NCI-H2029 treated with DMSO at 0.1 percent for 48 hours (cell line): Measurements from ENCODE around the gene MRPS33.
A peak's percentile ranks its signal among the peaks of the same experiment; 100 is the strongest.
"Not testable (repeated sequence)": the region's sequence is repeated elsewhere in the genome, so short reads cannot be mapped to it uniquely, and the experiment has no call there.

Source experiments
- DNase-seq: peaks from one replicate; lab custom pipeline; 2025; lab: John Stamatoyannopoulos, UW

Gene MRPS33

GRCh38 chr7:141014524-141015395 is at the start of gene MRPS33:
TSS of gene MRPS33 (minus strand) at chr7:141014952. CDS start at chr7:141010633, 4,319 bp downstream.
- DNase-seq: peak; percentile 96

DNA sequence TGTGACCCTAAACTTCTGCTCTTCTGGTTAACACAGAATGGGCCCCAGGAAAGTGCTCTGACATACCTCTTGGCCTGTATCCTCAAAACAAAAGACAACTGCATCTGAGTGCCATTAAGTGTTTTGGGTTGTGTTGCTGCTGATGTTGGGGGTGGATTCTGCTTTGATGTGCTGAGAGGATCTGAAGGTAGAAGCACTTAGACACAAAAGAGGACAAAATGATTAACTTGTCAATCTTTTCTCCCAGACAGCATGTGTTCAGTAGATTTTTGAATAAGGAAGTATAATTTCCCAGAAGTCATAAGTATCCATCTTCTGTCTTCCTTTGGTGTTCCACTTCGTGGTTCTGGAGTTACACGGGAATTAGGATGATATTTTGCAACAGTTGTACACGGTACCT is 43.0 kb upstream of the MRPS33 start:
- DNase-seq: no peak

DNA sequence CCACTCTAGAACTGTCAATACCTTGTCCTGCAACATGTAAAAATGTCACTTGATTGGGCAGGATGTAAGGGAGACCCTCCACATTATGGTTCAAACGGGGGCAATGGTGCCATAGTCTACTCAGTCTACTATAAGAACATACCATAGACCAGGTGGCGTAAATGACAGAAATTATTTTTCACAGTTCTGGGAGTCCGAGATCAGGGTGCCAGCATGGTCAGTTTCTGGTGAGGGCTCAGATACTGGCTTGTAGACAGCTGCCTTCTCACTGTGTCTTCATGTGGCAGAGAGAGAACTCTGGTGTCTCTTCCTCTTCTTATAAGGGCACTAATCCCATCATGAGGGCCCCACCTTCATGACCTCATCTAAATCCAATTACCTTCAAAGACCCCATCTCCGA is 40.4 kb upstream of the MRPS33 start:
- DNase-seq: no peak

GRCh38 chr7:141053626-141054025 is 38.9 kb upstream of the MRPS33 start:
- DNase-seq: no peak

GRCh38 chr7:141045842-141046620 is 31.3 kb upstream of the MRPS33 start:
- no peak for DNase-seq

DNA sequence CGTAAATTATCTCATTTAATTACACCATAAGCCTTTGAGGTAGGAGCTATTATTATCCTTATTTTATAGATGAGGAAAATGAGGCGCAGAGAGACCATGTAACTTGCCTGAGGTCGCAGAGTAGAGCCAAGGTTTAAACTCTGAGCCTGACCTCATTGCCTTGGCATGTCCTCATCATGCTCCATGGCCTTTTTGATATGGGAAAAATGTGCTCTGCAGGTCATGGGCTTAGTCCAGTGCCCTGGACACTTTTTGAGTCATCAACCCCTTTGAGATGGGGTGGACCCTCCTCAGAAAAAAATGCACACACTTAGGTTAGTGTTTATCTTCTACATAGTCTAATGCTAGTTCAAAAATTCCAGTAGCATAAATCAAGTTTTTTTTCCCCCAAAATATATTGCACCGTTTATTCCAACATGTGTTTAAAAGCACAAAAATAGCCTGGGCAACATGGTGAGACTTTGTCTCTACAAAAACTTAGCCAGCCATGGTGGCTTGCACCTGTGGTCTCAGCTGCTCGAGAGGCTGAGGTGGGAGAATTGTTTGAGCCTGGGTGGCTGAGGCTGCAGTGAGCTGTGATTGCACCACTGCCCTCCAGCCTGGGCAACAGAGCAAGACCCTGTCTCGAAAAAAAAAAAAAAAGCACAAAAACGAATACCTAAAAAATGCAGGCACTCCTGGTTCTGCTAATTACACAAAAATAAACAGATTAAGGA is 30.5 kb upstream of the MRPS33 start:
- no peak for DNase-seq

DNA sequence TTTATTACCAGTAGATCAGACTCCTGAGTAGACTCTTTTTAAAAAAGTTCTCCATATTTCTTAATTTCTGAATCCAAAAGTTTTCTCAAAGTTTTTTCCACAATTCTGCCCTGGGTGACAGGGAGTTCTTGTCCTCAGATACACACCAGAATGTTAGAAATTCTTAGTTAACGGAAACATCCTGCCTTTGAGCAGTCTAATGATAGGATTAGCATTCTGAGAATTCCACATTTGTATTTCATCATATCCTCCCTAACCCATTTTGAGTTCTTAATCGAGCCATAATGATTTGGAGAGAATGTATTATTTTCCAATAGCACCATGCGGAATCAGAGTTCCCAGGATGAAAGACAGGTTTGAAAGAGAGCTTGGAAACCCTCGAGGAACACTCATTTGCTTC is 28.9 kb upstream of the MRPS33 start:
- no peak for DNase-seq

DNA sequence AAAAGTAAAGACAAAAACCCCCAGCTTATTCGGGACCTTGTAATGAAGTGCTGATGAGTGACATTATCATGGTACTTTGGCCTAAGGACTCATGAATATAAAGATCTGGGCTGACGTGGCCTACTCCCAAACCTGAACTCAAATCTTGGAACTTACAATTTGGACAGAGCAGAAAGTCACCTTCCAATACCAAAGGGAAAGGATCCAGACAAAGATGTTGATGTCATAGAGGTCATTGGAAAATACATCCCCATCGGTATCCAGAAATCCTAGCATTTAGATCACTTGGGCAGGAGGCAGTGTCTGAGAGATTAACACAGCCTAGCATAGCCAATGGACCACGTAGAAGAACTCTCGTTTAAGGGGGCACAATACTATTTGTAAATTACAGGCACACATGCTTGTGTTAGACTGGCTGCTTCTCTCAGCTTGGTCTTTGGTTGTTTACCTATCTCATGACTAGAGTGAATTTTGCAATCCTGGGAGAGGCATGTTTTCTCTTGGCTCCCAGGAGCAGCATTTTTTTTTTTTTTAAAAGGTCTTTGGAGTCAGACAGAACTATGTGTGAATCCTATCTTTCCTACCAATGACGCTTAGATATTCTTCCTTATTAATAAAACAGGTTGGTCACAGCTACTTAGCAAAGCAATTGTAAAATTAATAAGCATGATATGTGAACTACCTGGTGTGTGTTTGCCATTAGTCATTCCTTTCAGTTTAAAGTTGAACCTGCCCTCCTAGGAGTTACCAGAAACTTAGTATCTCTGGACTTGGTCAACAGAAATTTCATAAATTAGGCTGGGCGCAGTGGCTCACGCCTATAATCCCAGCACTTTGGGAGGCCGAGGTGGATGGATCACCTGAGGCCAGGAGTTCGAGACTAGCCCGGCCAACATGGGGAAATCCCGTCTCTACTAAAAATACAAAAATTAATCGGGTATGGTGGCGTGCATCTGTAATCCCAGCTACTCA is 27.8 kb upstream of the MRPS33 start:
- no peak for DNase-seq

- DNase-seq: no peak
Observed at GRCh38 chr7:141039376-141039775, 24.6 kb upstream of the MRPS33 start.

DNA sequence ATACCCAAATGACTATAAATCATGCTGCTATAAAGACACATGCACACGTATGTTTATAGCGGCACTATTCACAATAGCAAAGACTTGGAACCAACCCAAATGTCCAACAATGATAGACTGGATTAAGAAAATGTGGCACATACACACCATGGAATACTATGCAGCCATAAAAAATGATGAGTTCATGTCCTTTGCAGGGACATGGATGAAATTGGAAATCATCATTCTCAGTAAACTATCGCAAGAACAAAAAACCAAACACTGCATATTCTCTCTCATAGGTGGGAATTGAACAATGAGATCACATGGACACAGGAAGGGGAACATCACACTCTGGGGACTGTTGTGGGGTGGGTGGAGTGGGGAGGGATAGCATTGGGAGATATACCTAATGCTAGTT is 23.3 kb upstream of the MRPS33 start:
- not testable (repeated sequence) for DNase-seq

DNA sequence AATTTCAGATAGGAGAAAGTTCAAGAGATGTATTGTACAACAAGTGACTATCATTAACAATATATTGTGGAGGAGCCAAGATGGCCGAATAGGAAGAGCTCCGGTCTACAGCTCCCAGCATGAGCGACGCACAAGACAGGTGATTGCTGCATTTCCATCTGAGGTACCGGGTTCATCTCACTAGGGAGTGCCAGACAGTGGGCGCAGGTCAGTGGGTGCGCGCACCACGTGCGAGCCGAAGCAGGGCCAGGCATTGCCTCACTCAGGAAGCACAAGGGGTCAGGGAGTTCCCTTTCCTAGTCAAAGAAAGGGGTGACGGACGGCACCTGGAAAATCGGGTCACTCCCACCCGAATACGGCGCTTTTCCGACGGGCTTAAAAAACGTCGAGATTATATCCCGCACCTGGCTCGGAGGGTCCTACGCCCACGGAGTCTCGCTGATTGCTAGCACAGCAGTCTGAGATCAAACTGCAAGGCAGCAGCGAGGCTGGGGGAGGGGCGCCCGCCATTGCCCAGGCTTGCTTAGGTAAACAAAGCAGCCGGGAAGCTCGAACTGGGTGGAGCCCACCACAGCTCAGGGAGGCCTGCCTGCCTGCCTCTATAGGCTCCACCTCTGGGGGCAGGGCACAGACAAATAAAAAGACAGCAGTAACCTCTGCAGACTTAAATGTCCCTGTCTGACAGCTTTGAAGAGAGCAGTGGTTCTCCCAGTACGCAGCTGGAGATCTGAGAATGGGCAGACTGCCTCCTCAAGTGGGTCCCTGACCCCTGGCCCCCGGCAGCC is 18.0 kb upstream of the MRPS33 start:
- DNase-seq: not testable (repeated sequence)

DNA sequence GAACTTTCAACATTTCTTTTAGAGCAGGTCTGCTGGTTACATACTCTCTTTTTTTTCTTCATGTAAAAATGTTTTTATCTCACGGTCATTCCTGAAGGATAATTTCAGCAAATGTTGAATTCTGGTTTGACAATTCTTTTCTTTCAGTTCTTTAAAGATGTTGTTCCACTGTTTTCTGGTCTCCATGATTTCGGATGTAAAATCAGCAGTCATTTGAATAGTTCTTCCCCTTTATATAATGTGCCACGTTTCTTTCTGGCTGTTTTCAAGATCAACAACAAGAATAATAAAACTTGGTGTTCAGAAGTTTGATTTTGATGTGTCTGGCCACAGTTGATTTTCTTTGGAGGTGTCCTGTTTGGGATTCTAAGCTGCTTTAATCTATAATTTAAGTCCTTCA is 14.0 kb upstream of the MRPS33 start:
- DNase-seq: no peak

DNA sequence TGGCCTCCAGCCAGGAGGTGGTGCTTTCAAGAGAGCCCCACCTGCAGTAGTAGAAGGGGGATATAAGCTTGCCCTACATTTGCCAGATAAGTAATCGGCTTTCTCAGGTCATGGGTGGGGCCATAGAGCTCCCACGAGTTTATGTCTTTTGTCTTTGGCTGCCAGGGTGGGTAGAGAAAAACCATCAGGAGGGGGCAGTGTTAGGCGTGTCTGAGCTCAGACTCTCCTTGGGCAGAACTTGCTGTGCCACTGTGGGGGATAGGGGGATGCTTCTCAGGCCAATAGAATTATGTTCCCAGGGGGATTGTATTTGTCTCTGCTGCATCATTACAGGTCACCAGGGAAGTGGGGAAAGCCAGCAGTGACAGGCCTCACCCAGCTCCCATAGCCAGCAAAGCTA is 12.3 kb upstream of the MRPS33 start:
- DNase-seq: no peak

DNA sequence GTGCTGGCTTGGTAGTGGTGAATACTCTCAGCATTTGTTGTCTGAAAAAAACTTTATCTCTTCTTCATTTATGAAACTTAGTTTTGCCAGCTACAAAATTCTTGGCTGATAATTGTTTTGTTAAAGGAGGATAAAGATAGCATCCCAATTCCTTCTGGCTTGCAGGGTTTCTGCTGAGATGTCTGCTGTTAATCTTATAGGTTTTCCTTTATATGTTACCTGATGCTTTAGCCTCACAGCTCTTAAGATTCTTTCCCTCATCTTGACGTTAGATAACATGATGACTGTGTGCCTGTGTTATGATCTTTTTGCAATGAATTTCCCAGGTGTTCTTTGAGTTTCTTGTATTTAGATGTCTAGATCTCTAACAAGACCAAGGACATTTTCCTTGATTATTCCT is 9.9 kb upstream of the MRPS33 start:
- no peak for DNase-seq

- DNase-seq: no peak
Observed at GRCh38 chr7:141023295-141023694, 8.5 kb upstream of the MRPS33 start.

GRCh38 chr7:141017555-141017954 is 2.8 kb upstream of the MRPS33 start:
- no peak for DNase-seq

- no peak for DNase-seq
Observed at GRCh38 chr7:141016349-141016748, 1.6 kb upstream of the MRPS33 start.

- peak; percentile 65 for DNase-seq
Observed at GRCh38 chr7:141014125-141014523, 628 bp downstream of the MRPS33 start.

- DNase-seq: no peak
Observed at GRCh38 chr7:141013345-141013715, 1.4 kb downstream of the MRPS33 start.

- no peak for DNase-seq
Observed at GRCh38 chr7:141012696-141013344, 1.9 kb downstream of the MRPS33 start.
